Measurements from ENCODE around the gene C11orf52.

The C11orf52 gene

DNA sequence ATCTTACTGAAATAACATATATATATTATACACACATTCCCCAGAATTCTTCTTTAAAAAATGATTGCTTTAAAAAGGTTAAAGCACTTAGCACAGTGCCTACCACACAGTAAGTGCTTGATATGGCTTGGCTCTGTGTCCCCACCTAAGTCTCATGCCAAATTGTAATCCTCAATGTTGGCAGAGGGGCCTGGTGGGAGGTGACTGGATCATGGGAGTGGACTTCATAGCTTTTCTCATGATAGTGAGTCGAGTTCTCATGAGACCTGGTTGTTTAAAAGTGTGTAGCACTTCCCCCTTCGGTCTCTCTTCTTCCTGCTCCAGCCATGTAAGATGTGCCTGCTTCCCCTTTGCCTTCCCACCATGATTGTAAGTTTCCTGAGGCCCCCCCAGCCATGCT, 13.3 kb upstream of the C11orf52 start:
- no peak overlapping the region for H2BK12ac ChIP-seq (ENCODE audit: low read length)
- no peak overlapping the region for H4K91ac ChIP-seq (ENCODE audit: low read depth, low read length)
- H3K79me1 ChIP-seq (ENCODE audit: low read length), result no peaks in the 10 kb centered on the region
- WGBS (ENCODE audit: extremely low coverage, insufficient coverage, insufficient read length), result no CpG with 5 or more reads among the region's 2 CpGs
- no peaks in the 10 kb centered on the region for H3K79me2 ChIP-seq (ENCODE audit: control insufficient read depth, insufficient read depth, low read length, poor library complexity)
- no peaks in the 10 kb centered on the region for H3K36me3 ChIP-seq (ENCODE audit: control insufficient read depth in 1 of 2, insufficient read depth in 2 of 2, low read length in 2 of 2)
- H2AFZ ChIP-seq (ENCODE audit: insufficient read depth, low read length, poor library complexity), result no peak overlapping the region
- no peak overlapping the region for H3K14ac ChIP-seq (ENCODE audit: low read length)
- H3K9ac ChIP-seq (ENCODE audit: low read length), result no peak overlapping the region
- no peak overlapping the region for H3K23ac ChIP-seq (ENCODE audit: low read length)
- H2AK5ac ChIP-seq (ENCODE audit: low read length), result no peak overlapping the region
- no peak overlapping the region for H3K27ac ChIP-seq (ENCODE audit: low read depth, low read length)
- no peak overlapping the region for H4K12ac ChIP-seq (ENCODE audit: low read depth, low read length)
- no peak overlapping the region for H3K4me3 ChIP-seq (ENCODE audit: low read depth, low read length)
- H3K4me1 ChIP-seq (ENCODE audit: control insufficient read depth in 1 of 2, insufficient read depth in 2 of 2, low read length in 2 of 2), result peaks cover 8 to 13% of the 10 kb centered on the region in 2 experiments
- H3K18ac ChIP-seq (ENCODE audit: low read length), result no peak overlapping the region
- no peaks in the 10 kb centered on the region for H3K9me3 ChIP-seq (ENCODE audit: insufficient read depth, low read depth, low read length)
- no peak overlapping the region for H2BK120ac ChIP-seq (ENCODE audit: insufficient read depth, low read length, poor library complexity)
- H3K27me3 ChIP-seq (ENCODE audit: insufficient read depth, low read length), result no peaks in the 10 kb centered on the region
- no peak overlapping the region for H2BK5ac ChIP-seq (ENCODE audit: low read depth, low read length, poor library complexity)
- H4K8ac ChIP-seq (ENCODE audit: low read depth, low read length), result no peak overlapping the region
- no peak overlapping the region for H3K4me2 ChIP-seq (ENCODE audit: low read length)
- no peak overlapping the region for H3K4ac ChIP-seq (ENCODE audit: low read depth, low read length)
- DNase-seq, result no peak

DNA sequence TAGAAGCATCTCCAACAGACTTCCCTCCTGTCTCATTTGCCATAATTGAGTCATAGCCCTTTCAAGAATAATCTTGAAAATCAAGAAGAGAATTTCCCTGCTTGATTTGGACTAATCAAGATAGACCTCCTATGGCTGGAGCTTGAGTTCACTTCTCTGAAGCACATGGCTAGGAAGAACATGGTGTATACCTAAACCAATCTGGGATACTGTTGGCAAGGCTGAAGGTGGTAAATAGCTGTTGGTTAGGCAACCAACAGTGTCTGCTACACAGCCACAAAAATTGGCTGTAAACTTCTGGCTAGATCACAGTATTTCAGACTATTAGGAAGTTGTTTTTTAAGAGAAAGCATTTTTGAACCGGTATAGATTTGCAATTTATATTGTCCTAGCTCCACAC, 12.0 kb upstream of the C11orf52 start:
- H3K79me1 ChIP-seq (ENCODE audit: low read length), result peaks cover 6% of the 10 kb centered on the region
- no peak overlapping the region for H3K9ac ChIP-seq (ENCODE audit: low read length)
- peaks cover 15 to 20% of the 10 kb centered on the region in 2 experiments for H3K4me1 ChIP-seq (ENCODE audit: control insufficient read depth in 1 of 2, insufficient read depth in 2 of 2, low read length in 2 of 2)
- H3K4me3 ChIP-seq (ENCODE audit: low read depth, low read length), result no peak overlapping the region
- no peak overlapping the region for H3K18ac ChIP-seq (ENCODE audit: low read length)
- H3K4me2 ChIP-seq (ENCODE audit: low read length), result no peak overlapping the region
- H3K79me2 ChIP-seq (ENCODE audit: control insufficient read depth, insufficient read depth, low read length, poor library complexity), result no peaks in the 10 kb centered on the region
- no peak overlapping the region for H2AFZ ChIP-seq (ENCODE audit: insufficient read depth, low read length, poor library complexity)
- H2BK5ac ChIP-seq (ENCODE audit: low read depth, low read length, poor library complexity), result no peak overlapping the region
- no peaks in the 10 kb centered on the region for H3K27me3 ChIP-seq (ENCODE audit: insufficient read depth, low read length)
- no peak overlapping the region for H2BK12ac ChIP-seq (ENCODE audit: low read length)
- no peaks in the 10 kb centered on the region for H3K36me3 ChIP-seq (ENCODE audit: control insufficient read depth in 1 of 2, insufficient read depth in 2 of 2, low read length in 2 of 2)
- H3K23ac ChIP-seq (ENCODE audit: low read length), result no peak overlapping the region
- H2AK5ac ChIP-seq (ENCODE audit: low read length), result no peak overlapping the region
- no peak overlapping the region for H2BK120ac ChIP-seq (ENCODE audit: insufficient read depth, low read length, poor library complexity)
- DNase-seq, result no peak
- no peak overlapping the region for H4K8ac ChIP-seq (ENCODE audit: low read depth, low read length)
- no peak overlapping the region for H4K91ac ChIP-seq (ENCODE audit: low read depth, low read length)
- H3K9me3 ChIP-seq (ENCODE audit: insufficient read depth, low read depth, low read length), result no peaks in the 10 kb centered on the region
- H3K27ac ChIP-seq (ENCODE audit: low read depth, low read length), result no peak overlapping the region
- no peak overlapping the region for H4K12ac ChIP-seq (ENCODE audit: low read depth, low read length)
- H3K14ac ChIP-seq (ENCODE audit: low read length), result no peak overlapping the region
- no CpG with 5 or more reads among the region's 1 CpG for WGBS (ENCODE audit: extremely low coverage, insufficient coverage, insufficient read length)
- H3K4ac ChIP-seq (ENCODE audit: low read depth, low read length), result no peak overlapping the region

DNA sequence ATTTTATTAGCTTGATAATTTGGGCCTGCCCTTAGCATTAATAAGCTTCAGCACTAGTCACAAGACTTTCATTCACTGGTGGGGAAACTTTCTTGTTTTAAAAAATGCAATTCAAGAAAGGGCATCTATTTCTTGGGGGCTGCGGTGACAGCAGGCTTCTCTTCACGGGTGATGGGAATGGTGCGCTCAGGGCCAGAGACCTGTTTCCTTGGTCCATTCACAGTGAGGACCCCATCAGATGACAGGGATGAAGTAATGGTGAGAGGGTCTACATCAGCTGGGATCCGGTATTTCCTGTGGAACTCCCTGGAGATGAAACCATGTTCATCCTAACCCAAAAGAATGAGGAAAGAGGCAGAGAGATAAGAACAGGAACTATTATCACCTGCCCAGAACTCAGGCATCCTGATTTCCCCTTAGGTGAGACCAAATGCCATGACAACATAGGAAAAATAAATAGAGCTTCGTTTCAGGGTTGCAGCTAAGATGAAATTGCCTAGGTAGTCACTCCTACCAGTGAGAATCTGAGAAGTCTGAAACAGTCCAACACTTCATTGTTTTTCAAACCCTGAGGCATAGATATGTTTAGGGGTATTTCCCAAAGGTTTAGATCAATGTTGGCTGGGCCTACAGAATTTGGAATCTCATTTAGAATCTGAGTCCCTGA, 9.9 kb upstream of the C11orf52 start:
- Histone ChIP-seq H3K4me1 (ENCODE audit: control insufficient read depth in 1 of 2, insufficient read depth in 2 of 2, low read length in 2 of 2) (peaks cover 20 to 24% of the 10 kb centered on the region in 2 experiments), H3K36me3 (ENCODE audit: control insufficient read depth in 1 of 2, insufficient read depth in 2 of 2, low read length in 2 of 2) (no peaks in the 10 kb centered on the region), H4K12ac (ENCODE audit: low read depth, low read length) (no peak overlapping the region), H2BK5ac (ENCODE audit: low read depth, low read length, poor library complexity) (no peak overlapping the region), H3K9me3 (ENCODE audit: insufficient read depth, low read depth, low read length) (peaks cover 2% of the 10 kb centered on the region), H2AFZ (ENCODE audit: insufficient read depth, low read length, poor library complexity) (no peak overlapping the region), H2BK12ac (ENCODE audit: low read length) (no peak overlapping the region), H3K18ac (ENCODE audit: low read length) (no peak overlapping the region), H2BK120ac (ENCODE audit: insufficient read depth, low read length, poor library complexity) (no peak overlapping the region), H3K79me1 (ENCODE audit: low read length) (peaks cover 8% of the 10 kb centered on the region), H3K14ac (ENCODE audit: low read length) (no peak overlapping the region), H3K27me3 (ENCODE audit: insufficient read depth, low read length) (no peaks in the 10 kb centered on the region), H3K4me2 (ENCODE audit: low read length) (no peak overlapping the region), H4K8ac (ENCODE audit: low read depth, low read length) (no peak overlapping the region), H3K23ac (ENCODE audit: low read length) (no peak overlapping the region), H2AK5ac (ENCODE audit: low read length) (no peak overlapping the region), H3K9ac (ENCODE audit: low read length) (no peak overlapping the region), H3K4me3 (ENCODE audit: low read depth, low read length) (no peak overlapping the region), H4K91ac (ENCODE audit: low read depth, low read length) (no peak overlapping the region), H3K27ac (ENCODE audit: low read depth, low read length) (peak overlapping the region; percentile 43), H3K79me2 (ENCODE audit: control insufficient read depth, insufficient read depth, low read length, poor library complexity) (no peaks in the 10 kb centered on the region), H3K4ac (ENCODE audit: low read depth, low read length) (no peak overlapping the region)
- DNase-seq, result peak; percentile 83 to 96
- WGBS (ENCODE audit: extremely low coverage, insufficient coverage, insufficient read length), result no CpG with 5 or more reads among the region's 5 CpGs

DNA sequence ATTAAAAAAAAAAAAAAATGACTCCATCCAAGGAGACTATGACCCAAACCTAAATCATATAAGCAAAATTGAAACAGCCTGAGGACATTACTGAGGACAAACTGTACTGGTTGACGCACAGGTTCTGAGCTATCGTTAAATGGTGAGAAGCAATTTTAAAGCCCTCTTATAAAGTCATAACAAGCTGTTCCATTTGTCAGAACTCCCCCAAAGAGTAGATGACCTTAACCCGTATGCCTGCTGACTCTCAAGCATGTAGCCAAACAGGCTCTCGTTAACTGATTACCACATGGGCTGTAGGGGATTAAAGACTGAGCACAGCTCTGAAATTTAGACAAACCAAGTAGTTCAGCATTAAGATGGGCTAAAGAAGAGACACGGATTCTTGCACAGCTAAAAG, 9.3 kb upstream of the C11orf52 start:
- Histone ChIP-seq H3K14ac (ENCODE audit: low read length) (no peak overlapping the region), H2AK5ac (ENCODE audit: low read length) (no peak overlapping the region), H3K23ac (ENCODE audit: low read length) (no peak overlapping the region), H2BK12ac (ENCODE audit: low read length) (no peak overlapping the region), H2BK120ac (ENCODE audit: insufficient read depth, low read length, poor library complexity) (no peak overlapping the region), H3K36me3 (ENCODE audit: control insufficient read depth in 1 of 2, insufficient read depth in 2 of 2, low read length in 2 of 2) (no peaks in the 10 kb centered on the region), H3K4ac (ENCODE audit: low read depth, low read length) (no peak overlapping the region), H3K4me1 (ENCODE audit: control insufficient read depth in 1 of 2, insufficient read depth in 2 of 2, low read length in 2 of 2) (peaks cover 20 to 24% of the 10 kb centered on the region in 2 experiments), H3K27ac (ENCODE audit: low read depth, low read length) (peak overlapping the region; percentile 43), H3K9ac (ENCODE audit: low read length) (no peak overlapping the region), H4K8ac (ENCODE audit: low read depth, low read length) (no peak overlapping the region), H3K4me3 (ENCODE audit: low read depth, low read length) (no peak overlapping the region), H4K91ac (ENCODE audit: low read depth, low read length) (no peak overlapping the region), H2BK5ac (ENCODE audit: low read depth, low read length, poor library complexity) (no peak overlapping the region), H2AFZ (ENCODE audit: insufficient read depth, low read length, poor library complexity) (no peak overlapping the region), H4K12ac (ENCODE audit: low read depth, low read length) (no peak overlapping the region), H3K79me1 (ENCODE audit: low read length) (peaks cover 8% of the 10 kb centered on the region), H3K9me3 (ENCODE audit: insufficient read depth, low read depth, low read length) (peaks cover 2% of the 10 kb centered on the region), H3K18ac (ENCODE audit: low read length) (no peak overlapping the region), H3K27me3 (ENCODE audit: insufficient read depth, low read length) (no peaks in the 10 kb centered on the region), H3K4me2 (ENCODE audit: low read length) (peak overlapping the region; percentile 2), H3K79me2 (ENCODE audit: control insufficient read depth, insufficient read depth, low read length, poor library complexity) (no peaks in the 10 kb centered on the region)
- peak; percentile 71 to 91 for DNase-seq
- no CpG with 5 or more reads among the region's 5 CpGs for WGBS (ENCODE audit: extremely low coverage, insufficient coverage, insufficient read length)

All from trophoblast cell (in vitro differentiated cells and primary cell).